HG03097 (cell line): ENCODE measurements around the gene RNF26.

Experiments
- ATAC-seq: cut with Tn5 transposase; IDR thresholded peaks from one replicate; pipeline ENCODE4 v1.9.1; 2021; ENCODE audit not compliant: unreplicated experiment, low FRiP score

The RNF26 gene

DNA sequence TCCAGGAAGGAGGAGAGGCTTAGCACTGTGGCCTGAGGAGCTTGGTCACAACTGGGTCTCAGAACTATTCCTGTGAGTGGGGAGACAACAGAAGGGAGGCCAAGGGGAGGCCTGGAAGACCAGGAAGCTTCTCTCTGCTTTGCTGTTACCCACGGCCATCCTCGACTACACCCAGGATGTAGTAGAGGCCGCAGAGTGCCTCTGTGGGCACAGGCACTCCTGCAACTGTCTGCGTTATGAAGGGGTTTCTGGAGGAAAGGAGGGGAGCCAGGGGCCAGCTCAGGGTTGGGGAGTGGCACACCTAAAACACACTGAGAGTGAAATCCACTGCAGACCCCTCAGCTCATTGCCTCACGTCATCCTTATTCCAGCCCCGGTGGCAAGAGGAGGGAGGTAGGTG is 16.0 kb downstream of the RNF26 start:
- no peak for ATAC-seq

DNA sequence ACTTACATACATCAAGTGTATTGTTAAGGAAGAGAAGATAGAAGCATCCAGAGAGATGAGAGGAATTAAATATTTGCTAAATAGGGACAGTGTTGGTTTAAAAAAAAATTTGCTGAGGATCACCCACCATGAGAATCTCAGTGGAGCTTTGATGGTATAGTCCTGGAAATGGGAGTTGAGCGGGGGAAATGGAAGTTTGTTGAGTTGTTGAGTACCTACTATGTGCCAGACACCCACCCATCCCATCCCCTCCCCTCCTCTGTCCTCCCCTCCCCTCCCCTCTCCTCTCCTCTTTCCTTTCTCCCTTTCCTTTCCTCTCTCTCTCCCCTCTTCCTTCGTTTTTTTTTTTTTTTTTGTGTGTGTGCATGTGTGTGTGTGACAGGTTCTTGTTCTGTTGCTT is 16.9 kb downstream of the RNF26 start:
- no peak for ATAC-seq

DNA sequence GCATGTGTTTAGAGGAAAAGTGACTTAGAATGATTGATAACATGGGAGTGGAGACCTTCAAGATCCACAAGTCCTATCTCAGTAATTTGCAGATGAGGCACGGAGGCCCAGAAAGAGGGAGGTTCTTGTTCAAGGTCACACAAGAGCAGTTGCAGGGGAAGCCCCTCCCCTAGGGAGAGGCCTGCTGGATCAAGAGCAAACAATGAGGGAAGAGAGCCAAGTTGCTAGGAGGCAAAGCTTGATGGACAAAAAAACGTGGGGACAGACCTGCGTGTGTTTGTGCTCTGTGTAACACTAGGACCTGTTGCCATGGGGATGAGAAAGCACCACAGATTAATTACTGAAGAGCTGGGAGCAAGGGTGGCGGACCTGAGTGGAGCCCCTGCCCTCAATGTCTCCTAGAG is 18.5 kb downstream of the RNF26 start:
- no peak for ATAC-seq

DNA sequence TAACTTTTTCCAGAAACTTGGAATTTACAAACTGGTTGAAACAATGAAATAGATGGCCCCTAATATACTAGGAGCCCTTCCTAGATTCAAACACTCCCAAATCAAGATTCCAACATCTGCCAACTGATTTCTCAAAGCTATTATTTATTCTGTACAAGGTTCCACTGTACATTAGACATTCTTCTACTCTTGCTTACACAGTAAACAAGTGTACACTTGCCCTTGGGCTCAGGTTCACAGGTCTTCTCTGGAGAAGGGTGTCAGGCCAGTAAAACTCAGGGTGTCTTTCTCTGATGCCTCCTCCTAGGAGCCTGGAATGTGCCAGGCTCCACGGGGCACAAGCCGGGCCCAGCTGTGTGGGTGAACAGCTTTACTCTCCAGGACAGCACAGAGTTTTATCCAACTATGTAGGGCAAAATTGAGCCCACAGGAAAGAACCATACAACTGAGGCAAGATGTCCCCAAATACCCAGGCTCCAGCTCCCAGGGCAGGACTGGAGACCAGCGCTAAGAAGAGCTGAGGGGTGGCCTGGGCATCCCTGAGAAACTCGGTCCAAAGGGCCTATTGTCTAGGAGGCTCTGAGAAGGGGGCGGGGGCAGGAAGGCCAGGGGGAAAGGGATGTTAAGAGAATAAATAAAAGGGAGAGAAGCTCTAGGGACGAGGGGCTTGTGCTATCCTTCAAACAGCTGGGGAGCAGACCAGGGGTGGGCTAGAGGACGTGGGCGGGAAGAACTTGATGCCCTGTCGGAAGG is 20.9 kb downstream of the RNF26 start:
- ATAC-seq = no peak

DNA sequence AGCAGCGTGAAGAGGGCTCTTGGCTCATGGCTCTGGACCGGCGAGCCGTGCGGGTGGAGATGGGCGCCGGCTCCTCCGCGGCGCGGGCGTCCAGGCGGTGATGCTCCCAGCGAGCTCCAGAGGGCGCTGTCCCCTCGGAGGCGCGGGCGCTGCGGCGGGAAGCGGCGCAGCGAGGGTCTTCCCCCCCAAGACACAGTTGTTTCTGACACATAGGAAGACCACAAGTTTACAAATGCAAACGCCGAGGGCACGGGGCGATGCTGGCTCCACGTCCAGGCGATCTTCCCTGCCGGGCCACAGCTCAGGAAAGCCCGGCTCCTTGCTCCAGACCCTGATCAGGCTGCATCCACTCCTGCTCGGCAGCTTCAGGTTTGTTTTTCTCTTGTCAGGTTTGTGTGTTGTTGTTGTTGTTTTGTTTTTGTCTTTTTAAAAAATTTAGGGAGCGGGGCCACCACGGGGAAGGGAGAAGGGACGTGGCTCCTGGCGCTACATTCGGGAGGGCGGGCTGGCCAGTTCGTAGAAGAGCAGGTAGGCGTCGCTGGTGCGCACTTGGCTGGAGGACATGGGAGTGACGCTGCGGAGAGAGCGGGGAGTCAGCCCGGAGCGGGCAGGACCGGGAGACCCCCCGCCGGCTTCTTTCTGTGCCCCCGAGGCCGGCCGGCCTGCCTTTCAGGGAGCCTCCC is 22.2 kb downstream of the RNF26 start:
- ATAC-seq = peak; percentile 78

DNA sequence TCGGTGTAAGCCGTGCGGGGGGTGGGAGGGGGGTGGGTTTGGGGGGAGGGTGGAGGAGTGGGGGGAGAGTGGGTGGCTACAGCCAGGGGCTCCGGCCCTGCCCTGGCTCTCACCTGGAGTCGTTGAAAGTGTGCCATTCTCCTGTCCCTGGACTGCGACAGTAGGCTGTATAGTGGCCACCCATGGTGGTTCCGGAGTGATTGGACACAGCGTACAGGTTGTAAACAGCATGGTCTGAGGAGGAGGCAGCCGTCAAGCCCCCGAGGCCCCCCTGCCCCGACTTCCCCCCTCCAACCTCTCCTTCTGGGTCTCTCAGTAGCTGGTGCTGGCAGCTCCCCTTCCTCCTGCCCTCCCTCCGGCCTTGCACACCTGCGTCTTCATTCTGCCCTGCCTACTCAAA is 22.7 kb downstream of the RNF26 start:
- no peak for ATAC-seq

DNA sequence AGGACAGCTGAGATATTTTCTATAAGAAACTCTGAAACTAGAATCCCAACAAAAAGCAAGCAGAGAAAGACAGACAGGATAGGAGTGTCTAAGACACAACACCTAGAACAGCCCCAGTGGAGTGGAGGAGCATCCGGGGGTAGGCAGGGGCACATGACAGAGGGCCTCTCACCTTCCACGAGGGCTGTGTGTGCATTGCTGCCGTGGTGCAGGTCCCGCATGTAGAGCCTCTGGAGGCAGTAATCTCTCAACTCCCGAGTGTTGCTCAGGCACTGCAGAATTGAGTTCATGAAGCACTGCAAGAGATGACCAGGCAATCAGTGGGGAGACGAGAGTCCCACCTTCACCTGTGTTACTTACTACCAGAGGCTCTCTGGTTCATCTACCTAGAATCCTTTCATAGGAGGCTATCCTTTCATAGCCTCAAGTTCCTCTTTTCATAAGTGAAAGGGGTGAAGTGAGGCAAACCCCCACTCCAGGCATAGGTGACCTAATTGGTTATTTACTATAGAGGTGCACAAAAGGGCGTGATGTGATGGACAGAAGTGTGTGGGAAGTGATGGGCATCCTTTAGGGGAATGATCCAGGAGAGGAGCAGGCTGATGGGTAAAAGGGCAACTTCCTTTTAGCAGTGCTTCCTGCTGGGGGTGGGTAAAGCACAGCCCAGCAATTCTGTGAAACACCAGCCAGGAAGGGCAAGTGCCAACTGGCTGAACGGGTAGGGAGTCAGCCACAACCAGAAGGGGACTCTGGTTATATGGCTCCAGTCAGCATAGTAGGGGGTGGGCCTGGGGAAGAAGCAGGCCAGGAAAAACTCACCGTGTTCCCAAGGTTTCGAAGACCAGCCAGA is 25.3 kb downstream of the RNF26 start:
- ATAC-seq = no peak

DNA sequence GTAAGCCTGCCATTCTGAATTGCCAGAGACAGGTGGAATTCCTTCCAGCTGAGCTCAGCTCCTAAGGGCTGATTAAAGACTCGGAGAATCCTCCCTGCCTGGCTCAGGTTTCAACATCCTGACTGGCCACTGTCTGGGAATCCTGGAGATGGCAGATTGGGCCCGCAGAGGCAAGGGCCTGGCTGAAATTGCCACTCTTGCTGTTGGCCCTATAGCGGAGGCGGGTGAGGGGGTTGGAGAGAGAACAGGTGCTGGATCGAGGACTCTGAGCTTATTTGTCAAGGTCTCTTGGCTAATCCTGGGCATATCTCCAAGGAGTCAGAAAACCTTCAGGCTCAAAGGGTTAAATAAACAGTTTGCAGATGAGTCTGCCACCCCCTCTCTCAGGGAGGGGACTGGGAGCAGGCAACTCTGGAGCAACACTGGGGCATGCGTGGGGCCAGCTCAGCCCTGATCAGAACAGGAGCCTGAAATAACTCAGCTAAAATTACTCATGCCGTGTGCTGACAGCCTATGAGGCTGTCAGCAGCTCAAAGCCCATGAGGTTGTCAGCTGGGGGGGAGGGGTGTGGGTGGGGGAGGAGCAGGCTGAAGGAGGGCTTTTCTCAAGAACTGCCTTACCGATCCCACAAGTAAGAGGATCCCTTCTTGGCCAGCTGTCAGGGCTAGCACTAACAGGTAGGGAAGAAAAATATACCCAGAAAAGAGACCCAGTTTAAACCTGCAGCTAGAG is 26.9 kb downstream of the RNF26 start:
- no peak for ATAC-seq

DNA sequence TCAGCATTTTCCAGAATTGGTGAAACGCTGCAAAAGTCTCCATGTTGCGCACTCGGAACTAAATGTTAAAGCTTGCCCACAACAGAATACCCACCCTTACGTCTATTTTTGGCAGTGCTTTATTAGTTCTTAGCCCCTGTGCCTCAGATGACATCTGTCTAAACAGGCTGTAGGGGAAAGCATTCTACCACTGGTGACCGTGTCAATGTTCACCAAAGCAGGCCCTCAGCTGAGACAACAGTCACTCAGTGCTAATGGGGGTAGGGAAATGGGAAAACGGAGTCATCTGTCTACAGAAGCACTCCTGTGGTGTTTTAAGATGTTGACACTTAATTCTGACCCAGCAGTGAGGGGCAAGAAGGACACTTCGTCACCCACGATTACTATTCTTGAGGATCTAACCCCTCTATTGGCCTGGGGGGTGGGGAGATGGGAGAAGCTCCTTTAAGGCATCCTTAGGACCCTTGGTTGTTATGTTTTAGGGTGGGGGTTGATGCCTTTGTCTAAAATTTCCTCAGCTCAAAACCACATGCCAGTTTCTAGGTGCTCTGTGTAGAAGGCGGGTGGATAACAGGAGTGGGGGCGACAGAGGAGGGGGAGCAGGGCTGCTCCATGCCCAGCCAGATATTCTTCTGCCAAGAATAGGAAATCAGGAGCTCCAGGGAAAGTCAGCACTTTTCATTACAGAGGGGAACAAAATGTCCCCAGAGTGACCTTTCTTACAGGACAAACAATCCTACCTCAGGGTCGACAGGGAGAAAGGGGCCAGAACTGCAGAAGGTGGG is 27.8 kb downstream of the RNF26 start:
- ATAC-seq = no peak

DNA sequence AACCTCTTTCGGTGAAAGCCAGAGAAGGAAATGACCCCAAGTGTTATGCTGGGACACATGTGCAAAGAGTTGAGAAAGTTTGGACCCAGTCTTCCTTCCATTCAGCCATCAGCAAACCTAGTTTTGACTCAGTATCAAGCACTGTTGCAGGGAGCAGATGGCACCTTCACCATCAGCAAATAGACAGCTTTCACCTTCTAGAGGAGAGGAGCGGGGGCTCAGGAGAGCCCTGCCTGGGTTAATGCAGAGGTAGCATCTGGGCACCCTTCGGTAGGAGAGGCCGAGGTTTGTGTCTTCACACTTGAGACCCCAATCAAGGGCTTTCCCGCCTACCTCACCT is 28.4 kb downstream of the RNF26 start:
- no peak for ATAC-seq

DNA sequence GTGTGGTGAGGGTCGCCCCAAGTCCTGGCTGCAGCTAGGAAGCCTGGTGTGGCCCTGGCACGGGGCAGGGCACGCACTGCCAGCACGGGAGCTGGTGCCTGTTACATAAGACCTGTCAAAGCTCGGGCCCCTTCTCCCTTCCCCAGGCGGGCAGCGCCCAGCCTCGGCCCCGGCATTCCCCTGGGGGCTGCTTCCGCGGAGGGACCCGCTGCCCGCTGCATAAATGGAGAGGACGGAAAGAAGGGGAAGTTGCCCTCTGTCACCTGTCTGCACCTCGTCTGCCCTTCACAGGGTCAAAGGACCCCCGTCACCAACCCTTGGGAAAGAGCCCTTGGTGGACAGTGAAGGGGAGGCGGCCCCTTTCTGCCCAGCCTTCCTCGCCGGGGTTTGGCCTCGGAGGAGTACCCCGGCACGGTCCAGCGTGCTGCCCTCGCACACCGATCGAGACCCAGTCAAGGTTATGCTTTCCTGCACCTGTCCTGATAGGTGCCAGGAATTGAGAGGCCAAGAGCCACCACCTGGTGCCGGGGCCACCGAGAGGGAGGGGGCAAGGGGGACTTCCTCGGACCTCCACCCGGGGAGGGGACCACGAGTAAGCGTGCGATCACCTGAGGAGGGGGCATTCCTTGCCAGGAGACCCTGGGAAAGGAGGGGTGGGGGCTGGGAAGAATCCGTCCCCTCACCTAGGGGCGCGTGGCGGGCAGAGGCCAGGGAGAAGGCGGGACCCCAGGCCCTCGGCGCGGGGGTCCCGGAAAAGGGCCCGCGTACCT is 28.9 kb downstream of the RNF26 start:
- no peak for ATAC-seq

DNA sequence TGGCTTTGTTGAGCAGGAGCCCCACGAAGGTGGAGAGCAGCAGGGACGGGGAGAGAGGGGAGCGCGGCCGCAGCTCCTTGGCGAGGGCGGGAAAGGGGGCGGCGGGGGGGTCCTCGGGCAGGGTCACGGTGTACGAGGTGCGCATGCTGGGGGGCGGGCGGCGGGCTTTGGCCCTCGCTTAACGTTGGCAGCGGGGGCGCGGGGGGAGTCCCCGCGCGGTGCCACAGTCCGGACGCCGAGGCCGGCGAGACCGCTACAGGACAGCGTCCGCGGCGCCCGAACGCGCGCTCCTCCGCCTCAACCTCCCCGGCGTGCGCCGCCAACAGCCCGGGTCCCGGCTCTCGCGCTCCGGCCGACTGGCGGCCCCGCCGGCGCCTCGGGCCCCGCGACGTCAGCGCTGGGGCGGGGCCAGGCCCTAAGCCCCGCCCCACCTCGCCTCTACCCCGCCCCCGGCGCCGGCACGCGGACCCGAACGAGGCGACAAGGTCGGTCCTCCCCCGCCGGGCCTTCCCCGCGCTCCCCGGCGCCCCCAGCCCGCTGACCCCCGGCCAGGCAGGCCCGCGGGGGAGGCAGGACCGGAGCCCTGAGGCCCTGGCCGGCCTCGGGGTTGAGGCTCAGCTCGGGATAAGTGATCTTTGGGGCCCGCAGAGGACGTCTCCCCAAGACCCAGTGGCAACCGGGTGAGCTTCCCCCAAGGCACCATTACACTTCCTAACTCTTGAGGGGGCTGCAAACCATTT is 29.7 kb downstream of the RNF26 start:
- no peak for ATAC-seq

DNA sequence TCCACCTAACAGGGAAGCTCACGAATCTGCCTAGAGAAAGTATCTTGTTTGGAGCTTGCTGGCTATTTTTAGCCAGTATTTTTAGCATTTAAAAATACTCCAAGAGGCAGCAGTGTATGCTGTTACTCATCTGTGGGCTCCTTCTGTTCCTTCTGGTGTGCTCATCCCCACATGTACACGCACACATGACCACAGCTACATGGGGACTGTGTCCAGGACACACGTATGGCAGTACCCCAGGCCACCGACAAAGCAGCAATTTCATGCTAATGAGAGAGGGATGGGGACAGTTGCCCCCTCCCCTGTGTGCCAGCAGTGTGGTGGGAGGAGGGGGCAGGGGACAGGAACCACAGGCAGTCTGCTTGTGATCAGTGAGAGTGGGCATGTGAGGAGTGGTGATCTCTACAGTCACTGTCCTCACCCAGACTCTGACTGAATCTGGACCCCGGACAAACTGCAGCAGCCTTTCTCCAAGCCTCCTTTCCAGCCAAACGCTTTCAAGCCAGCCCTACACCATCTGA is 30.8 kb downstream of the RNF26 start:
- ATAC-seq = no peak

DNA sequence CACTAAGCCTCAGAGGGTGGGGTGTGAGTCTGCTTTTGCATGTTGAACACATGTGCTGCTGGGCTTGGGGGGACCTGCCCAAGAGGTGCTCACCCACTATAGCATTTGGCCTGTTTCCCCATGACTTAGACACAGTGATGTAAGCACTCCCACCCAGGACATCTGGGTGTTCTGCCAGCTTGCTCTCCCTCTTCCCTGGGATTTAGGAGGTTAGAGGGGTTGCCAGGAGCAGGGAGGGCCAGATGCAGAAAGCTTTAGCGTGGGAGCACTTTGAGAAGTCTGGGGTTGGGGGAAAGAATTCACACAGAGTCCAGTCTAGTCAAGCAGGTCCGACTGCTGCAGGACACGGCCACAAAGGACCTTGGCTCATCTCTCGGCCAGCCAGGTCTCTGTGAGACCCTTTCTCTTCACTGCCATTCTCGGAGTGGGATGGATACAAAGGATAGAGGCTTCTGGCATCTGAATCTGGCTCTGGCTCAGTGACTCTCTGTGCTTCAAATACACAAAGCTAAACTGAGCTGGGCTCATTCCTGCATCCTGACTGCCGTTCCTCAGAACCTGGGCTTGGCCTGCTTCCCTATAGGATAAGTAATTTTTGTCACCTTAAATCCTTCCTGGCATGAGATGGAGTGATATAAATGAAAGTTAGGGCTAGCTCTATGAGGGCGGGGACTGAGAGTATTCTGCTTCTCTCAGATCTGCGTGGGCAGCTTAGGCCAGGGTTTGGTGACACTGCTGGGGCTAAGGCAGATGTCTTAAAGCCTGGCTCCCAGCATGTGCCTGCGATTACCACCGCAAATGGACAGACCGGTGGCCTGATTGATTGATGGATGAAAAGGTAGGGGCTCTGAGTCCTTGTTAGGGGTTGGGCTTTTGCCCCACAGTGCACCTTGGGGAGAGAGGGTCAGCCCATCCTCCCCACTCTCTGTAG is 32.6 kb downstream of the RNF26 start:
- ATAC-seq = no peak

DNA sequence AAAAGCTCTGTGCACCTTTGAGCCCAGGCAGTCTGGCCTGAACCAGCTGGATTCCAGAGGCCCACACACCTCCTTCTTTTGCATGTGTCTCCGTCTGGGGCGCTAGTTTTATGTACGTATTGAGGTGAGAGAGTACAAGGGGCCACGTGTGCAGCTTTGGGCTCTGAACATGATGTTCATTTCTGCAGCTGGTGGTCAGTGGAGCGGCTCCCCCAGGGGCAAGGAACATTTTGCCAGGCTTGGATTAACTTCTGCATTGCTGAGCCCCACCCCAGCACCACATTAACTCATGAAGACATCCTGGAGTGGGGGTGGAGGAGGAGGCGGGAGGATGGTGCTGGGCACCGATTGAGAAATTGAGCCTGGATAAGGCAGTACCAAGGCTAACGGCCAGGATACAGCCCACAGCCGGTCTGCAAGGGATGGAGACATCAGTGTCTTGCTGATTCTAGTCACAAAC is 33.4 kb downstream of the RNF26 start:
- ATAC-seq = no peak

DNA sequence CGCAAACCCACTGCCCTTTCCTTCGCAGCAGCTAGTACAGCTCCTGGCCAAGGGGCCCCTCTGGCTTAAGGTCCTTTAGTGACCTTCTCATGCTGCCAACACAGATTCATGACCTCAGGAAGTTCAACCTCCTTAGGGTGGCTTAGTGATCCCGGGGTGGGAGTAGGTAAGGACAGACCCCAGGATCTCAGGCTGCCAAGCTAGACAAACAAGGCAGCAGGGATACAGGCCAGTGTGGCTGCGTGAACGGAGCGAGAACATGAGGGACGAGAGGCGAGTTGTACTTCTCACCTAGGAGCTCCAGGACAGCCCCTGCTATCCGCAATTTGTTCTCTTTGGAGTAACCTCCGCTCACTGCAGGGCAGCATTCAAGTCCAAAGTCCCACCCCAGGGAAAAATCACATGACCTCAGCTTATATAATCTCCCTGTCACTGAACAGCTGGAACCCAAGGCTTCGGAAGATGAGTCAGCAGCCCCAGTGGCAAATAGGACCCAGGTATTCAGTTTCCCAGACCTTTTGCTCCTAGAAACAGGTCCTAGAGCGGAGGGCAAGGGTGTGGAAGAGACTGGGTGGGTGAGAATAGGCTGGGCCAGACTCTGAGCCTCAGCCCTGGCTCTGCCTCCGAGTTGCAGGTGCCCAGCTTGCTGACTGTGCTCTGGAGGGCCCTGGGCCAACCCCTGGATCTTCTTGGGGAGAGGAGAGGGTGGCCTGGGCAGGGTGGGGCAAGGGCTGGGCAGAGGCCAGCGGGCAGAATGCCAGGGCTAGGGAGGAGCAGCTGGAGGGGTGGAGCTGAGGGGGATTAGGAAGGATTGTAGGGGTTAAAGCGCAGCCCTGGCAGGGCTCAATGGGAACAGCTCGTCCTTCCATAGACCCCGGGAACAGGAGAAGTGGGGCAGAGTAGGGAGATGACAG is 34.1 kb downstream of the RNF26 start:
- ATAC-seq = no peak
